GM18519 (cell line): ENCODE results near the gene TPD52L2.
"Not testable (repeated sequence)": the region's sequence is repeated elsewhere in the genome, so short reads cannot be mapped to it uniquely, and the experiment has no call there.

Experiments
- ATAC-seq: cut with Tn5 transposase; IDR thresholded peaks from one replicate; pipeline ENCODE4 v1.9.1; 2021; ENCODE audit warnings: mild to moderate bottlenecking, moderate library complexity; ENCODE audit not compliant: unreplicated experiment, low FRiP score

TPD52L2 gene

DNA sequence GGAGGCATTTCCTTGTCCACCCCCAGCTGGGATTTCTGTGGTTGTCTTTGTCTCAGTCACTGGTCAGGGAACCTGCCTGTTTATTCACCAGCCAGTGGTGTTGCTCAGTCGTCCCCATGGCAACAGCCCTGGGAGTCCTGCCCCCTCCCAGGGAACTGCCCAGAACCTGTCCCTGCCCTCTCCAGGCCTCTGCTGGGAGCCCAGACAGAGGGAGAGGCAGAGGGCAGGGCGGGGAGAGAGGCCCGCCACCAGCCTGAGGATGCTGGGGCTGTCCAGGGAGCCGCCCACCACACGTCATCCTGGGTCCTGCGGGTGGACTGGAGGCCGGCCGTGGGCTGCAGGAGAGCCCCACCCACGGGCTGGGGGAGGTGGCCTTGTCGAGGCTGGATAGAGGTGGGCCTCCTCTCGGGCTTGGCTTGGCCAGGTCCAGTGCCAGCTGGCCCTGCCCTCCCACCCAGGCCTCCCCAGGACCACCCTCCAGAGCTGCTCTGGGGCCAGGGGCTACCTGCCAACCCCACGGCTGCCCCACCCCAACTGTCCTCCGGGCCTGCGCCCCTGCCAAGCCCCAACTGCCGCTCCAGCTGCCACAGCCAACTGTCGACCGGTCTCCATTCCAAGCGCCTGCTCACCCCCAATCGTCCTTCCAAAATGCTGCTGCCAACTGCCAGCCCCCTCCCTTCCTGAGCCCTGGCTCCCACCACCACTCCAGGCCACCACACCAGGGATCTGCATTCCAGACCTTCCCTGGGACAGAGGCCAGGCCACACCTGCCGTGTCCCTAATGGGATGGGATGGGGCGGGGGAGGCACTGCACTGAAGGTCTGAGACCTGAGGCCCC is 29.8 kb upstream of the TPD52L2 start:
- ATAC-seq: no peak

DNA sequence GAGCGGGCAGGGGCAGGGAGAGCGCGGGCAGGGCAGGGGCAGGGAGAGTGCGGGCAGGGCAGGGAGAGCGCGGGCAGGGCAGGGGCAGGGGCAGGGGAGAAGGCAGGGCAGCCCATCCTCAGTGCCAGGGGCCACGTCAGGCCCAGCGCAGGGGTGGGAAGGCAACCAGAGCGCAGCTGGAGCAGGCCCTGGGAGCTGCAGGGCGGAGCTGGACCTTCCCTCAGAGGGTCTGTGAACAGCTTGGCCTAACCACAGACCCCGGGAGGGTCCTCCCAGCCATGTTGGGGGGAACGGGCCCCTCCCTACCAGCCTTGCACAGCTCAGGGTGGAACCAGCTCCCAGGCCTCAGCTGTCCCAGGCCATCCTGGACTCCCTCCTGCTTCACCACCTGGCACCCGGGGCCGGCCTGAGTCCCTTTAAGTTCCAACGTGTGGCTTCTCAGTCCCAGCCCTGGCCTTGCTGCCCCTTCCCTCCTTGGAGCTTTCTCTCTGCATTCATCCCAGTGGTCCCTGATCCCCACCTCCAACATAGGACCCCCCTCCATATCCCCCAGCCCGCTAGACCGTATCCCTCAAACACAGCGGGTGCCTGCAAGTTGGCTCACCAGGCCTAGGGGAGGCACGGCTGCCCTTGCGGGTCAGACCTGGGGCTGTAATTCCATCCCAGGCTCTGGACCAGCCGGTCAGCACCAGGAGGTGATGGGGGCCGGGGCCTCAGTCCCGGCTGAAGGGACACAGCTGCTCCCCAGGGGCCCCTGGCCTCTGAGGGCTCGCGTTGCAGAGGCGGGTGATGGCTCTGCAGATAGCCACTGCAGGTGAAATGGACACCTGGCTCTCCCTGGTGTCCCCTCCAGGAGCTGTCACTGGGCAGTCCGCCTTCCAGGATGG is 28.4 kb upstream of the TPD52L2 start:
- no peak for ATAC-seq

DNA sequence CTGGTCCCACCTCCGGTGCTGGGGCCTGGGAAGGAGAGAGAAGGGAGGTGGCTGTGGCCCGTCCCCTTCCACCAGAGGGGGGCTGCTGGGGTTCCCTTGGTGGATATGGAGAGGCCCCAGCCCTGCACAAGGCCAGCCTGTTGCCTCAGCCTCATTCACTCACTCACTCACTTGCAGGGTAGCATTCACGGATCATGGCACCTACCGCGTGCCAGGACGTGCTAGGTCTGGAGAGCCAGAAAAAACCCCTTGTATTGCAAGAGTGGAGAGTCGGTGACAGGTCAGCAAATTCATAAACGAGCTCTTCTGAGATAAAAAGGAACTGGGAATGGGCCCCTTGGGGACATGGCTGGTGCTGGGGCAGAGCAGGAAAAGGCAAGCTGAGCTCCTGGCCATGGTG is 27.6 kb upstream of the TPD52L2 start:
- no peak for ATAC-seq

DNA sequence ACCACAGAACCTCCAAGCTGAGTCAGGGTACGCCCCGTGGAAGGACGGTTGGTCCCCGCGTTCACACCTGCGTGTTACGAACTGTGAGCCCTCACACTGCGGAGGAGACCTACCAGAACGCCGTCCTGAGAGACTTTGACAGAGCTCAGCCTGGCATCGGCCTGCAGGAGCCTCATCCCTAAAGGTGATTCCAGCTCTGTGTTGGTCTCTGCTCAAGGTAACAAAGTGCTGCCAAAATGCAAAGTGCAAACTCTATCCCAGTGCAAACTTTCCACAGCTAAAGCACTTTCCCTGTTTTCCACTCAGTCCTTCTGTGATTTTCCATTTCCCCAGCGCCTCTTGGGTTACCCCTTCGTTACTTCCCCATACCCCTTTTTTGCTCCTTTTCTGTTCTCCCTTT is 25.4 kb upstream of the TPD52L2 start:
- ATAC-seq: no peak

- ATAC-seq: no peak
These were observed 24.7 kb upstream of the TPD52L2 start for GRCh38 chr20:63840405-63840828.

- no peak for ATAC-seq
These were observed 22.8 kb upstream of the TPD52L2 start for GRCh38 chr20:63842258-63842657.

- no peak for ATAC-seq
These were observed 21.8 kb upstream of the TPD52L2 start for GRCh38 chr20:63843222-63843621.

GRCh38 chr20:63843778-63844177 is 21.3 kb upstream of the TPD52L2 start:
- no peak for ATAC-seq

- no peak for ATAC-seq
These were observed 20.5 kb upstream of the TPD52L2 start for GRCh38 chr20:63844511-63844991.

GRCh38 chr20:63846128-63846771 is 18.8 kb upstream of the TPD52L2 start:
- ATAC-seq: no peak

DNA sequence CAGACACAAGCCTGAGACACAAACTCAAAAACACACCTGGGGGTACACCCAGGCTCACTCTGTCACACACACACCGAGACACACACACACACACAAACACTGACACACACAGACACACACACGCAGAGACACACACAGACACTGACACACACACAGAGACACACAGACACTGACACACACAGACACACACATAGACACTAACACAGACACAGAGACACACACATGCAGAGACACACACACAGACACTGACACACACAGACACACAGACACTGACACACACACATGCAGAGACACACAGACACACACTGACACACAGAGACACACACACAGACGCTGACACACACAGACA is 18.2 kb upstream of the TPD52L2 start:
- ATAC-seq: no peak

- no peak for ATAC-seq
These were observed 17.6 kb upstream of the TPD52L2 start for GRCh38 chr20:63847237-63848002.

- ATAC-seq: no peak
These were observed 16.8 kb upstream of the TPD52L2 start for GRCh38 chr20:63848003-63848911.

GRCh38 chr20:63850689-63851547 is 14.2 kb upstream of the TPD52L2 start:
- ATAC-seq: peak; percentile 64

GRCh38 chr20:63851548-63851943 is 13.5 kb upstream of the TPD52L2 start:
- not testable (repeated sequence) for ATAC-seq

DNA sequence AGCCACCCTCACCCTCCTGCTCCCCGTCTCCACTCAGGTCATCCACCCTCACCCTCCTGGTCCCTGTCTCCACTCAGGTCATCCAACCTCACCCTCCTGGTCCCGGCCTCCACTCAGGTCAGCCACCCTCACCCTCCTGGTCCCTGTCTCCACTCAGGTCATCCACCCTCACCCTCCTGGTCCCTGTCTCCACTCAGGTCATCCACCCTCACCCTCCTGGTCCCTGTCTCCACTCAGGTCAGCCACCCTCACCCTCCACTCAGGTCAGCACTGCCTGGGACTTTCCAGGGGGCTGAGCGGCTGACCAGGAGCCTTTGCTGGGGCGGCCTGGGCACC is 11.4 kb upstream of the TPD52L2 start:
- not testable (repeated sequence) for ATAC-seq

- ATAC-seq: no peak
These were observed 10.9 kb upstream of the TPD52L2 start for GRCh38 chr20:63854069-63854765.
